ENCODE results near the gene L1TD1.

L1TD1 gene

DNA sequence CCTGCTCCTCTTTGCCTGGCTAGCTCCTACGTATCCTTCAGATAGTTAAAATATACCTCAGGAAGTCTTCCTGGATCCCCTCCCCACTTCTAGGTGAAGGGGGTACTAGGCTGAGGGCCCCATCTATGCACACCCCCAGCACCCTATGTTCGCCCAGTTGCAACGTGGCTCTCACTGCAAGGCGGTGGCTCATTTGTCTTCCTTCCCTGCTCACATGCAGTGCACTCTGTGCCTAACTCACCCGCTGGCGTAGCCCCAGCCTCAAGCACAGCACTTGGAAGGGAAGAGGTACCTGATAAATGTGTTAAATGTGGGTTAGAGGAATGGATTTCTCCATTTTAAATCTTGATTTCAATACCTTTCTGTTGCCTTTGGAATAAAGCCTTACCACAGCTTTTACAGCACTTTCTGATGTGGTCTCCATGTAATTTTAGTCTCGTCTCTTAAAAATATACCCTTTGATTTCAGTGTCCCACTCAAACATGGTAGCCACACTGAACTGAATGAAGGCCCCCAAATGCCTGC lies 39.3 kb downstream of the L1TD1 start:
- peak overlapping the region; percentile 94 for H3K27ac ChIP-seq (ENCODE audit: poor library complexity, severe bottlenecking)
- no peak overlapping the region for H3K4me3 ChIP-seq (ENCODE audit: severe bottlenecking)
- H3K9me3 ChIP-seq (ENCODE audit: severe bottlenecking) = no peaks in the 10 kb centered on the region
- no peak for DNase-seq (ENCODE audit: low spot score)
- no peak for ATAC-seq (ENCODE audit: low read depth)
- no peaks in the 10 kb centered on the region for H3K27me3 ChIP-seq (ENCODE audit: insufficient read depth, poor library complexity, severe bottlenecking)
- H3K4me1 ChIP-seq (ENCODE audit: insufficient read depth, poor library complexity, severe bottlenecking) = peaks cover 72% of the 10 kb centered on the region
- no peaks in the 10 kb centered on the region for H3K36me3 ChIP-seq (ENCODE audit: low read depth)
- TF ChIP-seq, protein P1, sequence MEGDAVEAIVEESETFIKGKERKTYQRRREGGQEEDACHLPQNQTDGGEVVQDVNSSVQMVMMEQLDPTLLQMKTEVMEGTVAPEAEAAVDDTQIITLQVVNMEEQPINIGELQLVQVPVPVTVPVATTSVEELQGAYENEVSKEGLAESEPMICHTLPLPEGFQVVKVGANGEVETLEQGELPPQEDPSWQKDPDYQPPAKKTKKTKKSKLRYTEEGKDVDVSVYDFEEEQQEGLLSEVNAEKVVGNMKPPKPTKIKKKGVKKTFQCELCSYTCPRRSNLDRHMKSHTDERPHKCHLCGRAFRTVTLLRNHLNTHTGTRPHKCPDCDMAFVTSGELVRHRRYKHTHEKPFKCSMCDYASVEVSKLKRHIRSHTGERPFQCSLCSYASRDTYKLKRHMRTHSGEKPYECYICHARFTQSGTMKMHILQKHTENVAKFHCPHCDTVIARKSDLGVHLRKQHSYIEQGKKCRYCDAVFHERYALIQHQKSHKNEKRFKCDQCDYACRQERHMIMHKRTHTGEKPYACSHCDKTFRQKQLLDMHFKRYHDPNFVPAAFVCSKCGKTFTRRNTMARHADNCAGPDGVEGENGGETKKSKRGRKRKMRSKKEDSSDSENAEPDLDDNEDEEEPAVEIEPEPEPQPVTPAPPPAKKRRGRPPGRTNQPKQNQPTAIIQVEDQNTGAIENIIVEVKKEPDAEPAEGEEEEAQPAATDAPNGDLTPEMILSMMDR (IDR thresholded peaks at IDR 0.05; ENCODE audit: poor library complexity, severe bottlenecking) = no peak

GRCh38 chr1:62234688-62235087 lies 40.0 kb downstream of the L1TD1 start:
- peak; percentile 62 for DNase-seq (ENCODE audit: low spot score)
- TF ChIP-seq, protein P1 (IDR thresholded peaks at IDR 0.05; ENCODE audit: poor library complexity, severe bottlenecking) = no peak
- H3K27me3 ChIP-seq (ENCODE audit: insufficient read depth, poor library complexity, severe bottlenecking) = no peaks in the 10 kb centered on the region
- peak overlapping the region; percentile 94 for H3K27ac ChIP-seq (ENCODE audit: poor library complexity, severe bottlenecking)
- no peak overlapping the region for H3K4me3 ChIP-seq (ENCODE audit: severe bottlenecking)
- H3K36me3 ChIP-seq (ENCODE audit: low read depth) = no peaks in the 10 kb centered on the region
- H3K4me1 ChIP-seq (ENCODE audit: insufficient read depth, poor library complexity, severe bottlenecking) = peaks cover 67% of the 10 kb centered on the region
- ATAC-seq (ENCODE audit: low read depth) = no peak
- H3K9me3 ChIP-seq (ENCODE audit: severe bottlenecking) = no peaks in the 10 kb centered on the region

DNA sequence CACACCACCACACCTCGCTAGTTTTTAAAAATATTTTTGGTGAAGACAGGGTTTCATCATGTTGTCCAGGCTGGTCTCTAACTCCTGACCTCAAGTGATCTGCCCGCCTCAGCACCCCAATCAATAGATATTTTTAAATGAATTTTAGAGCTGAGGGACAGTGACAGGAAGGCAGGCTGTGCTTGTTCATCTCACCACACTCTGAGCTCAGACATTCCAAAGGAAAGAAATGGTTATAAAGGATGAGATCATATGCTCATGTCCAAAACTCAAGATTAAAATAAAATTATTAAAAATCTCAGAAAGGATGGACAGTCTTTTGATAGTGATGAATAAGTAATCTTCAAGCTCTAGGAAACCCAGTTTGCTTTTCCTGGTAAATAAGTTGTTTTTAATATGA lies 40.9 kb downstream of the L1TD1 start:
- H3K4me1 ChIP-seq (ENCODE audit: insufficient read depth, poor library complexity, severe bottlenecking) = peaks cover 58% of the 10 kb centered on the region
- no peak for ATAC-seq (ENCODE audit: low read depth)
- peak overlapping the region; percentile 94 for H3K27ac ChIP-seq (ENCODE audit: poor library complexity, severe bottlenecking)
- H3K36me3 ChIP-seq (ENCODE audit: low read depth) = no peaks in the 10 kb centered on the region
- H3K9me3 ChIP-seq (ENCODE audit: severe bottlenecking) = no peaks in the 10 kb centered on the region
- TF ChIP-seq, protein P1 (IDR thresholded peaks at IDR 0.05; ENCODE audit: poor library complexity, severe bottlenecking) = no peak
- no peak for DNase-seq (ENCODE audit: low spot score)
- H3K4me3 ChIP-seq (ENCODE audit: severe bottlenecking) = no peak overlapping the region
- H3K27me3 ChIP-seq (ENCODE audit: insufficient read depth, poor library complexity, severe bottlenecking) = no peaks in the 10 kb centered on the region

DNA sequence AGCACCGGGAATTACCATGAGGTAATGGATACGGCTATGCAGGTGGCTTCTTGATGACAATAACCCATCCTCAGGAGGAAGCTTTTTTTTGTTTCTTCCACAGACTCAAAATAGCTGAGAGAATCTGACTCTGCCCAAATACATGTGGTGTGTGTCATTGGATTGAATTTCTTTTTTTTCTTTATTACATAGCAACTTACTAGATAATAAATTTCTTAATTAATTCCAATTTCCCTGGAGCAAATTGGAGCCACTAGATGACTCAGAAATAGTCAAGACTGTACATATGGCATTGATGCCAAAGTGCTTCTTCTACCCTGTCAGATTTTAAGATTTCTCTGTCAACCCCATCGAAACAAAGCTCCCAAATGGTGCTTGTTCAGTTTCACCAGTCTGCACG lies 42.7 kb downstream of the L1TD1 start:
- peaks cover 54% of the 10 kb centered on the region for H3K4me1 ChIP-seq (ENCODE audit: insufficient read depth, poor library complexity, severe bottlenecking)
- ATAC-seq (ENCODE audit: low read depth) = peak; percentile 20; the same call in 1 of the 3 replicates
- H3K27ac ChIP-seq (ENCODE audit: poor library complexity, severe bottlenecking) = peak overlapping the region; percentile 94
- H3K4me3 ChIP-seq (ENCODE audit: severe bottlenecking) = no peak overlapping the region
- no peaks in the 10 kb centered on the region for H3K27me3 ChIP-seq (ENCODE audit: insufficient read depth, poor library complexity, severe bottlenecking)
- TF ChIP-seq, protein P1 (IDR thresholded peaks at IDR 0.05; ENCODE audit: poor library complexity, severe bottlenecking) = no peak
- no peak for DNase-seq (ENCODE audit: low spot score)
- no peaks in the 10 kb centered on the region for H3K36me3 ChIP-seq (ENCODE audit: low read depth)
- no peaks in the 10 kb centered on the region for H3K9me3 ChIP-seq (ENCODE audit: severe bottlenecking)

DNA sequence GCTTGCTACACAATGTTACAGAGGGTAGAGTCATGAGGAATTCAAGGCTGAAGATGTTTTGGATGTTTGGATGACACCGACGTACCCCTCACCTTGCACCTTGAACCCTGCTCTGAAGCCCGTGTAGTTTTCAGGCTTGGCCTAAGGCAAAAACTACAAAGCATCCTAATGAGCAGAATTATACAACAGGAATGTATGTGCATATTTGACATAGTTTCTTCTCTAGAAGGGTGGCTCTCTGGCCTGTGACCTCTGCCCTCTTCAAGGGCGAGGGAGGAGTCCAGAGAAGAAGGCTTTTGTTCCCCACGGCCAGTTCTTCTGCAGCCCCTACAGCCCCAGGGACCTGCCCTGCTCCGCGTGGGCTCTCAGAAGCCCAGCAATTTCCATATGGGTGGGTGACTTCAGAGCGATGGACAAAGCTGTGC lies 43.3 kb downstream of the L1TD1 start:
- ATAC-seq (ENCODE audit: low read depth) (no peak), DNase-seq (ENCODE audit: low spot score) (no peak)
- Histone ChIP-seq H3K27me3 (ENCODE audit: insufficient read depth, poor library complexity, severe bottlenecking) (no peaks in the 10 kb centered on the region), H3K4me3 (ENCODE audit: severe bottlenecking) (no peak overlapping the region), H3K36me3 (ENCODE audit: low read depth) (no peaks in the 10 kb centered on the region), H3K9me3 (ENCODE audit: severe bottlenecking) (no peaks in the 10 kb centered on the region), H3K4me1 (ENCODE audit: insufficient read depth, poor library complexity, severe bottlenecking) (peaks cover 48% of the 10 kb centered on the region), H3K27ac (ENCODE audit: poor library complexity, severe bottlenecking) (peak overlapping the region; percentile 94)
- TF ChIP-seq, protein P1 (IDR thresholded peaks at IDR 0.05; ENCODE audit: poor library complexity, severe bottlenecking) = no peak
